GM13976 (cell line): ENCODE measurements around the gene HMCES.

Source experiments
- DNase-seq: peaks from one replicate; pipeline ENCODE4 v3.0.0; 2012; ENCODE audit warnings: low spot score
- CTCF ChIP-seq: IDR thresholded peaks from 2 replicates; pipeline ENCODE4 v1.5.1; 2012; ENCODE audit warnings: borderline replicate concordance, mild to moderate bottlenecking; ENCODE audit not compliant: insufficient read depth; ENCODE audit errors: extremely low read depth, missing control alignments, control extremely low read depth
- in situ Hi-C: fragments of 300-500 bp; cut with MboI; formaldehyde crosslinking; loops from one replicate; pipeline ENCODE4 v1.12.0; 2022; ENCODE audit warnings: low sequenced_read_pairs, mixed read lengths, inconsistent platforms; ENCODE audit not compliant: unreplicated experiment

Gene HMCES

GRCh38 chr3:129341331-129342141 is 62.9 kb downstream of the HMCES start:
- no peak for DNase-seq
- in situ Hi-C loops = no loop called here
- no peak for TF ChIP-seq CTCF

- peak; percentile 76 for DNase-seq
- TF ChIP-seq CTCF = peak; percentile 79
- in situ Hi-C loops = no loop called here
These were observed 65.1 kb downstream of the HMCES start for GRCh38 chr3:129343643-129344360.

- DNase-seq = no peak
- in situ Hi-C loops = no loop called here
- no peak for TF ChIP-seq CTCF
These were observed 66.0 kb downstream of the HMCES start for GRCh38 chr3:129344540-129345220.

- no peak for DNase-seq
- in situ Hi-C loops = no loop called here
- no peak for TF ChIP-seq CTCF
These were observed 66.6 kb downstream of the HMCES start for GRCh38 chr3:129345281-129345680.

GRCh38 chr3:129345971-129346370 is 67.3 kb downstream of the HMCES start:
- no peak for TF ChIP-seq CTCF
- DNase-seq = no peak

GRCh38 chr3:129346695-129347457 is 68.2 kb downstream of the HMCES start:
- no peak for DNase-seq
- no peak for TF ChIP-seq CTCF
- in situ Hi-C loops = no loop called here

More at GRCh38 chr3:129345971-129346370, 67.3 kb downstream of the HMCES start:
- in situ Hi-C loops = no loop called here
